Measurements from ENCODE around the gene CCIN.

CCIN gene

GRCh38 chr9:36193023-36193422, 23.8 kb downstream of the CCIN start:
- DNase-seq, result no peak

- DNase-seq, result peak; percentile 42
These were observed 25.3 kb downstream of the CCIN start for GRCh38 chr9:36194326-36195000.

- no peak for DNase-seq
These were observed 35.8 kb downstream of the CCIN start for GRCh38 chr9:36204906-36205547.

- DNase-seq, result no peak
These were observed 37.8 kb downstream of the CCIN start for GRCh38 chr9:36207016-36207415.

DNA sequence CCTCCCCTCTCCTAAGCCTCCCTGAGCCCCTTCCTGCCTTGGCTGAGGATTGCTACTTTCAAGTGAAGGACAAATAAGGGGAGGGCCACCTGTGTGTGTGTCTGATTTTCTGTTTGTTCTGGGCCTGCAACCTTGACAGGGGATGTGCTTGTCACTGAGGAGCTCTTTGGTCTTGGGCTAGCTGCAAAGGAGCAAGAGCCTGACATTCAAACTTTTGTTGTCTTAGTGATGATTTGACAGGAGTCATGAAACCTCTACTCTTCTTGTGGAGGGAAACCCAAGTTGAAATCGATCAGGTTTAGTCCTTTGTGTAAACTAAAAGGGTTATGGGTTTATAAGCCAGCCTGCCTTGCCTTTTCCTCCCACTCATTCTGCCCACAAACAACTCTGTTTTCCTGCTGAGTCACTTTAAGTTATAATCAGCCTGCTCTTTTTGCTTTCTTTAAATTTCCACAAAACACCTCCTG, 38.4 kb downstream of the CCIN start:
- no peak for DNase-seq

- no peak for DNase-seq
These were observed 39.5 kb downstream of the CCIN start for GRCh38 chr9:36208521-36209253.

DNA sequence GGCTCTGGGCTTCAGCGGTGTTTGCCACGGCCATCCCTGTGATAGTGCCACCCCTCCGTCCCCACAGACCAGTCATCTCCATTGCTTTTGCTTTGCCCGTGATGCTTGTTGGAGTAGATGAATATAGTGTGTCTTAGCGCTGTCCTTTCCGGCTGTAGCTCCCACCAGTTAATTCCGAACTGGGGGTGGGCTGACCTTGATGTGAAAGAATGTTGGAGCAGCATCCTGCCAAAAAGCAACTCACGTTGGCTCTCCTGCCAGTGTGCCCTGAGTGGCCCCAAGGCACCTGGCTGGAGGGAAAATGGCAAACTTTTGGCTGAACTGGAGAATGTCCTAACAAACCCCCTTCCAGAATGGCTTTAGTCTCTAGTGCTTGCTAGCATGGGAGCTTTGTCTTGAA, 41.5 kb downstream of the CCIN start:
- DNase-seq, result no peak

DNA sequence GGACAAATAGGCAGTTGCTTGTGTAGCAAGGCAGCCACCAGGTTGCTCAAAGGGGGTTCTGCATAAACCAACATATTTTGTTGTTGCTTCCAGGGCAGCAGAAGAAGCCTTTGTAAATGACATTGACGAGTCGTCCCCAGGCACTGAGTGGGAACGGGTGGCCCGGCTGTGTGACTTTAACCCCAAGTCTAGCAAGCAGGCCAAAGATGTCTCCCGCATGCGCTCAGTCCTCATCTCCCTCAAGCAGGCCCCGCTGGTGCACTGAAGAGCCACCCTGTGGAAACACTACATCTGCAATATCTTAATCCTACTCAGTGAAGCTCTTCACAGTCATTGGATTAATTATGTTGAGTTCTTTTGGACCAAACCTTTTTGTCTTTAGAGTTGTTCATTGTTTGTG, 42.3 kb downstream of the CCIN start:
- no peak for DNase-seq

DNA sequence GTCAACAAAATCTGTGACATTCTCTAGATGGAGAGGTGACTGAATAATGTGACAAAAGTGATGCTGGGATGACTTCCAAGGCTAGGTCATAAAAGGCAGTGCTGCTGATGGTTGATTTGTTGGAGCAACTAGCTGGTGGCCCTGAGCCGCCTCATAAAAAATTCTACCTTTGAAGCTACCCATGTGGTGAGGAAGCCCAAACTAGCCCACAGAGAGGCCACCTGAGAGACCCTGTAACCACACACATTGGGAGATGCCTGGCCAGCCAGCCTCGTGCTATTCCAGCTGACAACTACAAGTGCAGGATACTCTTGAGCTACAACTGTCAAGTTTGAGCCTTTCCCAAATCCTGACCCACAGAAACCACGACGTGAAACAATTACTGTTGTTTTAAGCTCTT, 44.2 kb downstream of the CCIN start:
- DNase-seq, result no peak

GRCh38 chr9:36213989-36214388, 44.8 kb downstream of the CCIN start:
- DNase-seq, result no peak

GRCh38 chr9:36214571-36214970, 45.4 kb downstream of the CCIN start:
- DNase-seq, result no peak

GRCh38 chr9:36217256-36217968, 48.2 kb downstream of the CCIN start:
- DNase-seq, result no peak

DNA sequence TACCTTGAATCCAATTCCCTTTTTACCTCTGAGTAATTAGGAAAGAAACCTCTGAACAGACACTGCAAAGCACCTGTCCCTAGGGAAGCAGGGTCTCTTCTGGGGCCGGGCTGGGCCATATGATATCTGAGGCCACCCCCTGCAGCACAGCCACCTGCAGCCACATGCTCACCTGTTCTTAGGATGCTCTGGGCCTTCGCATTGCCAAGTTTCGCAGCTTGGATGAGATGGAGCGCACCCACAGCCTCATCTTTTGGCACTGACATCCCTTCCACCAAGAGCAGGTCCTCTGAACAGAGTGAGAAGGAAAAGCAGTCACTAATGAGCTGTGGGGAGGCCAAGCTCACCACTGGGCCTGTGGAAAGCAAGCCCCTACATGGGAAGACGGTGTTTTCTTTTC, 48.8 kb downstream of the CCIN start:
- no peak for DNase-seq

- no peak for DNase-seq
These were observed 49.3 kb downstream of the CCIN start for GRCh38 chr9:36218411-36218901.

Measured in NCI-H2029 treated with DMSO at 0.1 percent for 48 hours (cell line).